ENCODE results near the gene EME2. TPM values are rescaled to one million over a fixed set of nuclear protein-coding genes. Genes with fewer than 3 reads are reported as not detected.

The EME2 gene
- total and polyA plus RNA-seq, 11 donors: 3.4 to 12.9 (median 6.0) TPM

DNA sequence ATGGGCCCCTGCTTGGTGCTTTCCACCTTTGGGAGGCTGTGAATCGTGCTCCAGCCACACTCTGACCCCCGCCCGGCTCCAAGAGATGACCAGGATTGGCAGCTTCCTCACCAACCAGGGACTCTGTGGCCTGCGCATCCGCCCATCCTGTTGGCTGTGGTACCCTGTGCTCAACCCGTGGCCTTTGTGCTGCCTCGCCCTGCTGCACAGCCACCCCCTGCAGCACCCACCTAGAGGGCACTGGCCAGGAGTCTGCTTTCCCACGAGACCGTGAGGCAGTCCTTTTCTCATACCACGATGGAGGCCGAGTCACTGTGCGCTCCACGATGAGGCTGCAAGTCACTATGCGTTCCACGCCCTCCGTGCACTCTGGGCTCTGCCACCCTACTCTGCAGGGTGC, 20.7 kb upstream of the EME2 start:
- H3K9me3 ChIP-seq: no peaks in the 10 kb centered on the region
- intact Hi-C loops (cut with DNase I): no loop called here
- peaks cover 0 to 89% (median 80%) of the 10 kb centered on the region in 9 donors for H3K36me3 ChIP-seq
- TF ChIP-seq POLR2A (IDR thresholded peaks at IDR 0.05): no peak
- TF ChIP-seq, protein P1, sequence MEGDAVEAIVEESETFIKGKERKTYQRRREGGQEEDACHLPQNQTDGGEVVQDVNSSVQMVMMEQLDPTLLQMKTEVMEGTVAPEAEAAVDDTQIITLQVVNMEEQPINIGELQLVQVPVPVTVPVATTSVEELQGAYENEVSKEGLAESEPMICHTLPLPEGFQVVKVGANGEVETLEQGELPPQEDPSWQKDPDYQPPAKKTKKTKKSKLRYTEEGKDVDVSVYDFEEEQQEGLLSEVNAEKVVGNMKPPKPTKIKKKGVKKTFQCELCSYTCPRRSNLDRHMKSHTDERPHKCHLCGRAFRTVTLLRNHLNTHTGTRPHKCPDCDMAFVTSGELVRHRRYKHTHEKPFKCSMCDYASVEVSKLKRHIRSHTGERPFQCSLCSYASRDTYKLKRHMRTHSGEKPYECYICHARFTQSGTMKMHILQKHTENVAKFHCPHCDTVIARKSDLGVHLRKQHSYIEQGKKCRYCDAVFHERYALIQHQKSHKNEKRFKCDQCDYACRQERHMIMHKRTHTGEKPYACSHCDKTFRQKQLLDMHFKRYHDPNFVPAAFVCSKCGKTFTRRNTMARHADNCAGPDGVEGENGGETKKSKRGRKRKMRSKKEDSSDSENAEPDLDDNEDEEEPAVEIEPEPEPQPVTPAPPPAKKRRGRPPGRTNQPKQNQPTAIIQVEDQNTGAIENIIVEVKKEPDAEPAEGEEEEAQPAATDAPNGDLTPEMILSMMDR (IDR thresholded peaks at IDR 0.05): no peak
- H3K4me3 ChIP-seq: no peak overlapping the region
- ATAC-seq: no peak
- no peak overlapping the region for H3K27ac ChIP-seq
- 93 to 98% (median 94%) methylated on average over 12 to 16 of the region's 16 CpGs for WGBS, 4 donors
- H3K4me1 ChIP-seq: no peaks in the 10 kb centered on the region
- no peak for DNase-seq
- no peaks in the 10 kb centered on the region for H3K27me3 ChIP-seq

DNA sequence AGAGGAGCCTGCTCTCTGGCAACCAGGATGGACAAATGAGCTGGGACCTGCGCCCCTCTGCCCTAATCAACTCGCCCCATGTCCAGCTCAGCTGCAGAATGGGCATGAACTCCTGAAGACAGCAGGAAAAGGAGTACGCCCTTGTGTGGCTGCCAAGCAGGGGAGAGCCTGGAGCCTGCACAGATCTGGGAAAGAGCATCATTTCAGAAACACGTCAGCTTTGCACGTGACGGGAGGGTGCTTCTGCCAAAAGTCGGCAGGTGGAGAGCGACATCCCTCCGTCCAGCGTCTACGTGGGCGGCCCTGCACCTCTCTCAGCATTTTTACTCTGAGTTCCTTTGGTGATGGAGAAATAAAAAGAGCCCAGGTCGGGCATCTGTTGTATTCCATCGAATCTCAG, 19.8 kb upstream of the EME2 start:
- H3K4me1 ChIP-seq: no peaks in the 10 kb centered on the region
- H3K36me3 ChIP-seq: peaks cover 0 to 89% (median 79%) of the 10 kb centered on the region in 9 donors
- no peaks in the 10 kb centered on the region for H3K9me3 ChIP-seq
- DNase-seq (no peak), ATAC-seq (no peak)
- no peak overlapping the region for H3K4me3 ChIP-seq
- TF ChIP-seq POLR2A (IDR thresholded peaks at IDR 0.05): no peak
- TF ChIP-seq, protein P1 (IDR thresholded peaks at IDR 0.05): no peak
- no peaks in the 10 kb centered on the region for H3K27me3 ChIP-seq
- 91 to 95% (median 95%) methylated on average over 14 of the region's 14 CpGs for WGBS, 4 donors
- H3K27ac ChIP-seq: no peak overlapping the region
- intact Hi-C loops (cut with DNase I): no loop called here

DNA sequence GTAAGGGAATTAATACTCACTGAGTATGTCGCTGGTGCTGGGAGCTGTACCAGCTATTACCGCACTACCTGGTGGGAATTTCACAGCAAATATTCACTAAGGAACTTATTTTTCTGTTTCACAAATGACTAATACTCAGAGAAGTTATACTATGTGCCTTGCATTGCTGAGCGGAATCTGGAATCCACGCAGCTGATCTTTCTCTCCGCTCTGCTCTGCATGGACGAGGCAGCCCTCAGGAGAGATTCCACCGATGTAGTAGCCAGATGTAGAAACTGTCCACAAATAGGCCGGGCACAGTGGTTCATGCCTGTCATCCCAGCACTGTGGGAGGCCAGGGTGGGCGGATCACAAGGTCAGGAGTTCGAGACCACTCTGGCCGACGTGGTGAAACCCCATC, 18.4 kb upstream of the EME2 start:
- 91 to 97% (median 94%) methylated on average over 12 of the region's 12 CpGs for WGBS, 4 donors
- peaks cover 0 to 87% (median 72%) of the 10 kb centered on the region in 9 donors for H3K36me3 ChIP-seq
- ATAC-seq: no peak
- TF ChIP-seq, protein P1 (IDR thresholded peaks at IDR 0.05): no peak
- TF ChIP-seq POLR2A (IDR thresholded peaks at IDR 0.05): no peak
- H3K9me3 ChIP-seq: no peaks in the 10 kb centered on the region
- no peak for DNase-seq
- intact Hi-C loops (cut with DNase I): no loop called here
- H3K4me1 ChIP-seq: no peaks in the 10 kb centered on the region
- no peak overlapping the region for H3K4me3 ChIP-seq
- no peaks in the 10 kb centered on the region for H3K27me3 ChIP-seq
- no peak overlapping the region for H3K27ac ChIP-seq

DNA sequence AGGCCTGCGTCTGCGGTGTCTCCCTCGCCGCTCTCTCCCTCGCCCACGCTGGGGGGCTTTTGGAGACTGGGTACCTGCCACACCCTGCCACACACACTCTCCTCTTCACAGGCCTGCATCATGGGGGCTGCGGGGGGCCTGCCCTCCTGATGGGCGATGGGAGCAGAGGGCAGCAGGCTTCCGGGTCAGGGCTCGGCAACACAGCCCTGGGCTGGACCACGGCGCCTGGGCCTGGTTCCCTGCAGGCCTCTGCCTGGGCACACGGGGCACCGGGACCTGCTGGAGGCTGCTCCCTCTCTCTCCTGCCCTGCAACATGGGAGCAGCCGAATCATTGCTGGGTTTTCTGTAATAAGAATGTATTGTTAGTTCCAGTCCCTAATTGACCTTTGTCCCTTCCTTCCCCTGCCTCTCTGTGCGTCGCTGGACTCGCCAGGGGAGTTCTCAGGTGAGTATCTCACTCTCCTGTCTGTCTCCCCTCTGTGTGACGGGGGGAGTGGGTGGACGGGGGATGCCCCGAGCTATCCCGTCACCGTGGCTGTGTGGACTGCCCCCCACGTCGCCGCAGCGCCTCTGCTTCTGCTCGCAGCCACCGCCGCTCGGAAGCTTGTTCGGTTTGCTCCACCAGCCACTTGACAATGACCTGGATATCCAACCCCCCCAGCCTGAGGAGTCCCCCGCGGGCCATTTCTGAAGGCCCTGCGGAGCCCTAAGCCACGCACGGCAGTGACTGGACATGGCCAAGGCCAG, 14.7 kb upstream of the EME2 start:
- TF ChIP-seq, protein P1 (IDR thresholded peaks at IDR 0.05): no peak
- TF ChIP-seq POLR2A (IDR thresholded peaks at IDR 0.05): no peak
- H3K4me1 ChIP-seq: no peaks in the 10 kb centered on the region
- intact Hi-C loops (cut with DNase I): no loop called here
- H3K9me3 ChIP-seq: no peaks in the 10 kb centered on the region
- H3K4me3 ChIP-seq: no peak overlapping the region
- ATAC-seq (no peak), DNase-seq (no peak)
- WGBS, 4 donors: 95 to 96% (median 95%) methylated on average over 30 to 37 of the region's 37 CpGs
- H3K36me3 ChIP-seq: peaks cover 0 to 77% (median 67%) of the 10 kb centered on the region in 9 donors
- H3K27me3 ChIP-seq: no peaks in the 10 kb centered on the region
- no peak overlapping the region for H3K27ac ChIP-seq

All from heart left ventricle (tissue), 16 donors.